Erythroblast (primary cell): ENCODE data around the gene MYCBP2.
A peak's percentile ranks its signal among the peaks of the same experiment; 100 is the strongest.
"Not testable (repeated sequence)": the region's sequence is repeated elsewhere in the genome, so short reads cannot be mapped to it uniquely, and the experiment has no call there.

ENCODE experiments used
- DNase-seq, 2 experiments: peaks; one replicate each; lab custom pipeline; 2025; lab: John Stamatoyannopoulos, UW
- GATA1 ChIP-seq: IDR thresholded peaks from 2 replicates; pipeline ENCODE4 v1.6.1; 2011; ENCODE audit warnings: low read depth, mild to moderate bottlenecking, control low read depth, low read length, moderate library complexity
- POLR2A ChIP-seq: IDR thresholded peaks from 2 replicates; pipeline ENCODE4 v1.6.1; 2011; ENCODE audit warnings: mild to moderate bottlenecking, low read length

Gene MYCBP2

GRCh38 chr13:77329133-77329910 lies 2.4 kb upstream of the MYCBP2 start:
- peak; percentile 92 for DNase-seq
- no peak for TF ChIP-seq GATA1
- TF ChIP-seq POLR2A = peak; percentile 81

GRCh38 chr13:77328819-77329132 lies 1.9 kb upstream of the MYCBP2 start:
- no peak for TF ChIP-seq GATA1
- no peak for TF ChIP-seq POLR2A
- DNase-seq = no peak

GRCh38 chr13:77325371-77325980 lies 1.4 kb downstream of the MYCBP2 start:
- TF ChIP-seq GATA1 (no peak), POLR2A (no peak)

GRCh38 chr13:77323858-77324257 lies 3.0 kb downstream of the MYCBP2 start:
- no peak for TF ChIP-seq GATA1
- TF ChIP-seq POLR2A = no peak
- no peak for DNase-seq

More at GRCh38 chr13:77325371-77325980, 1.4 kb downstream of the MYCBP2 start:
- DNase-seq = peak in 1 of 2 experiments; percentile 50

GRCh38 chr13:77319536-77319935 lies 7.4 kb downstream of the MYCBP2 start:
- no peak for DNase-seq
- no peak for TF ChIP-seq POLR2A
- TF ChIP-seq GATA1 = no peak

GRCh38 chr13:77318741-77319140 lies 8.2 kb downstream of the MYCBP2 start:
- DNase-seq = no peak
- TF ChIP-seq GATA1 (no peak), POLR2A (no peak)

- DNase-seq = no peak
- TF ChIP-seq GATA1 (no peak), POLR2A (no peak)
Measured at GRCh38 chr13:77316430-77316829, 10.5 kb downstream of the MYCBP2 start.

GRCh38 chr13:77315509-77315908 lies 11.4 kb downstream of the MYCBP2 start:
- DNase-seq = not testable (repeated sequence)

GRCh38 chr13:77313923-77314322 lies 13.0 kb downstream of the MYCBP2 start:
- no peak for DNase-seq
- TF ChIP-seq GATA1 (no peak), POLR2A (no peak)

- DNase-seq = no peak
- TF ChIP-seq GATA1 (no peak), POLR2A (no peak)
Measured at GRCh38 chr13:77312311-77312710, 14.6 kb downstream of the MYCBP2 start.

- TF ChIP-seq GATA1 (no peak), POLR2A (no peak)
- DNase-seq = no peak
Measured at GRCh38 chr13:77310579-77311279, 16.2 kb downstream of the MYCBP2 start.

- no peak for DNase-seq
- TF ChIP-seq GATA1 (no peak), POLR2A (no peak)
Measured at GRCh38 chr13:77310161-77310560, 16.7 kb downstream of the MYCBP2 start.

GRCh38 chr13:77309254-77309653 lies 17.6 kb downstream of the MYCBP2 start:
- no peak for DNase-seq
- no peak for TF ChIP-seq POLR2A
- no peak for TF ChIP-seq GATA1

- no peak for DNase-seq
- TF ChIP-seq POLR2A (no peak), GATA1 (no peak)
Measured at GRCh38 chr13:77306458-77306857, 20.4 kb downstream of the MYCBP2 start.
